OCI-LY1 (cell line): ENCODE measurements around the gene KLHL20.
"Not testable (repeated sequence)": the region's sequence is repeated elsewhere in the genome, so short reads cannot be mapped to it uniquely, and the experiment has no call there.

Source experiments
- EZH2 ChIP-seq: fragments of 200-600 bp; sonication (generic), shearing (Covaris generic); IDR thresholded peaks from 2 replicates; pipeline ENCODE4 v1.8.0; 2017; ENCODE audit warnings: borderline replicate concordance, mixed run types, mild to moderate bottlenecking, antibody characterized with exemption, low read length, moderate library complexity, mixed read lengths
- TF ChIP-seq, protein P1 (sequence below): fragments of 200-600 bp; sonication (generic), shearing (Covaris generic); IDR thresholded peaks from 2 replicates; pipeline ENCODE4 v1.5.1; 2017; ENCODE audit warnings: mild to moderate bottlenecking, antibody characterized with exemption, low read length, moderate library complexity, mixed read lengths

- TF ChIP-seq, protein P1, sequence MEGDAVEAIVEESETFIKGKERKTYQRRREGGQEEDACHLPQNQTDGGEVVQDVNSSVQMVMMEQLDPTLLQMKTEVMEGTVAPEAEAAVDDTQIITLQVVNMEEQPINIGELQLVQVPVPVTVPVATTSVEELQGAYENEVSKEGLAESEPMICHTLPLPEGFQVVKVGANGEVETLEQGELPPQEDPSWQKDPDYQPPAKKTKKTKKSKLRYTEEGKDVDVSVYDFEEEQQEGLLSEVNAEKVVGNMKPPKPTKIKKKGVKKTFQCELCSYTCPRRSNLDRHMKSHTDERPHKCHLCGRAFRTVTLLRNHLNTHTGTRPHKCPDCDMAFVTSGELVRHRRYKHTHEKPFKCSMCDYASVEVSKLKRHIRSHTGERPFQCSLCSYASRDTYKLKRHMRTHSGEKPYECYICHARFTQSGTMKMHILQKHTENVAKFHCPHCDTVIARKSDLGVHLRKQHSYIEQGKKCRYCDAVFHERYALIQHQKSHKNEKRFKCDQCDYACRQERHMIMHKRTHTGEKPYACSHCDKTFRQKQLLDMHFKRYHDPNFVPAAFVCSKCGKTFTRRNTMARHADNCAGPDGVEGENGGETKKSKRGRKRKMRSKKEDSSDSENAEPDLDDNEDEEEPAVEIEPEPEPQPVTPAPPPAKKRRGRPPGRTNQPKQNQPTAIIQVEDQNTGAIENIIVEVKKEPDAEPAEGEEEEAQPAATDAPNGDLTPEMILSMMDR = not testable (repeated sequence)
- not testable (repeated sequence) for TF ChIP-seq EZH2
These were observed 30.9 kb upstream of the KLHL20 start for GRCh38 chr1:173683838-173684237.
